ENCODE results near the gene ADAMTS7.

DNA sequence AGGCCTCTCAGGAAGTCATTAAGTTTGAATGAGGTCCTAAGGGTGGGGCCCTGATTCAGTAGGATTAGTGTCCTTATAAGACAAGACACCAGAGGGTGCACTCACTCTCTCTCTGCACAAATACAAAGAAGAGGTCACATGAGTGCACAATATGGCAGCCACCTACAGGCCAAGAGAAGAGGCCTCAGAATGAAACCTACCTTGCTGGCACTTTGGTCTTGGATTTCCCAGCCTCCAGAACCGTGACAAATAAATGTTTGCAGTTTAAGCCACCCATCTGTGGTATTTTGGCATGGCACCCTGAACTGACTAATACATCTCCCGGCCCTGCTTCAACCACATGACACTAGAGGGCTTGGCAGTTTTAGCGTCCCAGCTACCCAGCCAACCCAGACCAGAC lies 96.4 kb downstream of the ADAMTS7 start:
- TF ChIP-seq, protein P1, sequence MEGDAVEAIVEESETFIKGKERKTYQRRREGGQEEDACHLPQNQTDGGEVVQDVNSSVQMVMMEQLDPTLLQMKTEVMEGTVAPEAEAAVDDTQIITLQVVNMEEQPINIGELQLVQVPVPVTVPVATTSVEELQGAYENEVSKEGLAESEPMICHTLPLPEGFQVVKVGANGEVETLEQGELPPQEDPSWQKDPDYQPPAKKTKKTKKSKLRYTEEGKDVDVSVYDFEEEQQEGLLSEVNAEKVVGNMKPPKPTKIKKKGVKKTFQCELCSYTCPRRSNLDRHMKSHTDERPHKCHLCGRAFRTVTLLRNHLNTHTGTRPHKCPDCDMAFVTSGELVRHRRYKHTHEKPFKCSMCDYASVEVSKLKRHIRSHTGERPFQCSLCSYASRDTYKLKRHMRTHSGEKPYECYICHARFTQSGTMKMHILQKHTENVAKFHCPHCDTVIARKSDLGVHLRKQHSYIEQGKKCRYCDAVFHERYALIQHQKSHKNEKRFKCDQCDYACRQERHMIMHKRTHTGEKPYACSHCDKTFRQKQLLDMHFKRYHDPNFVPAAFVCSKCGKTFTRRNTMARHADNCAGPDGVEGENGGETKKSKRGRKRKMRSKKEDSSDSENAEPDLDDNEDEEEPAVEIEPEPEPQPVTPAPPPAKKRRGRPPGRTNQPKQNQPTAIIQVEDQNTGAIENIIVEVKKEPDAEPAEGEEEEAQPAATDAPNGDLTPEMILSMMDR (IDR thresholded peaks at IDR 0.05; ENCODE audit: insufficient read depth, low read depth, low read length), result no peak
- no peak for TF ChIP-seq EZH2 (IDR thresholded peaks at IDR 0.05; ENCODE audit: insufficient read depth, low read length)
